Hematopoietic multipotent progenitor cell treated with erythropoietin and hydrocortisone succinate and interleukin-3 and kit ligand, for 6 days (in vitro differentiated cells): ENCODE data around the gene C12orf42.

Experiments
- DNase-seq: peaks from one replicate; pipeline ENCODE4 v3.0.0-alpha.2; 2015

C12orf42 gene

GRCh38 chr12:103331643-103332042 lies 164.1 kb downstream of the C12orf42 start:
- no peak for DNase-seq

GRCh38 chr12:103330672-103331071 lies 165.1 kb downstream of the C12orf42 start:
- no peak for DNase-seq

- DNase-seq, result no peak
Observed at GRCh38 chr12:103327676-103328075, 168.1 kb downstream of the C12orf42 start.

GRCh38 chr12:103326190-103326589 lies 169.6 kb downstream of the C12orf42 start:
- peak; percentile 36 for DNase-seq

GRCh38 chr12:103318566-103318965 lies 177.2 kb downstream of the C12orf42 start:
- no peak for DNase-seq

- DNase-seq, result no peak
Observed at GRCh38 chr12:103317220-103317619, 178.5 kb downstream of the C12orf42 start.

GRCh38 chr12:103314786-103315185 lies 181.0 kb downstream of the C12orf42 start:
- DNase-seq, result no peak

GRCh38 chr12:103313894-103314293 lies 181.9 kb downstream of the C12orf42 start:
- DNase-seq, result no peak

- DNase-seq, result no peak
Observed at GRCh38 chr12:103312742-103313354, 182.9 kb downstream of the C12orf42 start.

- DNase-seq, result no peak
Observed at GRCh38 chr12:103310546-103311270, 185.1 kb downstream of the C12orf42 start.

GRCh38 chr12:103308396-103308795 lies 187.4 kb downstream of the C12orf42 start:
- DNase-seq, result no peak

- no peak for DNase-seq
Observed at GRCh38 chr12:103303484-103303883, 192.3 kb downstream of the C12orf42 start.

- DNase-seq, result no peak
Observed at GRCh38 chr12:103301642-103302591, 193.9 kb downstream of the C12orf42 start.

- no peak for DNase-seq
Observed at GRCh38 chr12:103288016-103288415, 207.8 kb downstream of the C12orf42 start.

- DNase-seq, result no peak
Observed at GRCh38 chr12:103282124-103282523, 213.6 kb downstream of the C12orf42 start.

- no peak for DNase-seq
Observed at GRCh38 chr12:103279444-103279843, 216.3 kb downstream of the C12orf42 start.

GRCh38 chr12:103278329-103278728 lies 217.4 kb downstream of the C12orf42 start:
- no peak for DNase-seq

- no peak for DNase-seq
Observed at GRCh38 chr12:103273645-103274044, 222.1 kb downstream of the C12orf42 start.

GRCh38 chr12:103272949-103273348 lies 222.8 kb downstream of the C12orf42 start:
- no peak for DNase-seq

- DNase-seq, result no peak
Observed at GRCh38 chr12:103269946-103270345, 225.8 kb downstream of the C12orf42 start.

- no peak for DNase-seq
Observed at GRCh38 chr12:103268831-103269514, 226.8 kb downstream of the C12orf42 start.

- DNase-seq, result no peak
Observed at GRCh38 chr12:103257763-103258162, 238.0 kb downstream of the C12orf42 start.
